Activated CD8-positive, alpha-beta memory T cell treated with anti-CD3 and anti-CD28 coated beads, Interleukin-2, amount 50 U/mL, for 4 hours (primary cell): Measurements from ENCODE around the gene S100A13.
A peak's percentile ranks its signal among the peaks of the same experiment; 100 is the strongest.
"Not testable (repeated sequence)": the region's sequence is repeated elsewhere in the genome, so short reads cannot be mapped to it uniquely, and the experiment has no call there.

ENCODE experiments used
- DNase-seq: peaks from one replicate; pipeline ENCODE4 v3.0.0-alpha.2; 2020

The S100A13 gene

DNA sequence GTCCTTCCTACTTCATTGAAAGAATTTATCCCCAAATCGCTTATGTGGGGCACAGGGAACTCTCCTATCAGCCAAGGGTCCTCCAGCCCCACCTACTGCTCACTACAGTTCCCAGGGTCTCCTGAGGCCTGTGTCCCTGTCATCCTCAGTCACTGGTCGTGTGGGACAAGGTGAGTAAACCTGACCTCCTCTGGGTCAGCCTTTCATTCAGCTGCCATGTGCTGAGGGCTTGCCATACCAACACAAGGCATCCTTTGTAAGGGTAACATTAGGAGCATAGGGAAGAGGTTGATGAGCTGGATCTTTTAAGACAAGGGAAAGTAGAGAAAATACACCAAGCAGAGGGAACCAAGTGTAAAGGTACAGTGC is 20.0 kb upstream of the S100A13 start:
- DNase-seq, result no peak

DNA sequence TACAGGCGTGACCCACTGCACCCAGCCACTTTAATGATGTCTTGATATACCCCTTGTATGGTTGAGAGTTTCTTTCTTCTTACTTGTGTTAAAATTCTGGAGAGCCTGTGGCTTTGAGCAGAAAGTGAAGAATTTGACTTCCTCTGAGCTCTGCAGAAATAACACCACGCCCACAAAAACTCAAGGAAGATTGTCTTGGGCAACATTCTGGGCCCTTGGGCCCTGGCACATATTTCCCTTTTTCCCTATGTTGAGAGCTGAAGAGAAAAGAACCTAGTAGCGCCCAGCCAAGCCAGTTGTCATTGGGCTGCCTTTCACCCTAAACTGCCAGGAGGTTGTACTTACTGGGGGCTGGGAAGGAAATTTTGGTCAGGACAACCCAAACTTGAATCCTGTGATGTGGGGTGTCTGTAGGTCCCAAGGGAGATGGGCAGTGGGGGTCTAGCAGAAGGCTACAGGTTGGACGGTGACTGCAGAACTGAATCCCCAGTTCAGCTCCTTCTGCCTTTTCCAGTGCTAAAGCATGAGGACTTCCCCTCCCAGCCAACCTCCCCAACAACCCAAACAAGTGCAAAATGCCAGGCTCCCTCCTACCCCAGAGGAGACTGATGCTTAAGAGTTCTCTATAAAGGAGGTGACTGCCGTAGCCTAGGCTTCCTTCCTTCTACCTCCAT is 19.5 kb upstream of the S100A13 start:
- DNase-seq, result no peak

GRCh38 chr1:153643816-153644215 is 16.5 kb upstream of the S100A13 start:
- DNase-seq, result no peak

- no peak for DNase-seq
These were observed 15.8 kb upstream of the S100A13 start for GRCh38 chr1:153643100-153643499.

DNA sequence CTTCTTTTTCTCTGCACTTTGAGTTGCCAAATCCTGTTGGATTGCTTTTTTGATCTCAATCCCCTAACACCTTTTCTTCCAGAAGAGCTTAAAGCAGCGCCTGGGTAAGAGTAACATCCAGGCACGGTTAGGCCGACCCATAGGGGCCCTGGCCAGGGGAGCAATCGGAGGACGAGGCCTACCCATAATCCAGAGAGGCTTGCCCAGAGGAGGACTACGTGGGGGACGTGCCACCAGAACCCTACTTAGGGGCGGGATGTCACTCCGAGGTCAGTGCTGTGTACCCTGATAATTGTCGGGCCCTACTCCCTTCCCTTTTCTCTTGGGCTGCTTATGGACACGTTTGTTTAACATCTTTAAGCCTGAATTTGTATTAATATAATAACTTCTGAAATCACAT is 14.9 kb upstream of the S100A13 start:
- DNase-seq, result no peak

DNA sequence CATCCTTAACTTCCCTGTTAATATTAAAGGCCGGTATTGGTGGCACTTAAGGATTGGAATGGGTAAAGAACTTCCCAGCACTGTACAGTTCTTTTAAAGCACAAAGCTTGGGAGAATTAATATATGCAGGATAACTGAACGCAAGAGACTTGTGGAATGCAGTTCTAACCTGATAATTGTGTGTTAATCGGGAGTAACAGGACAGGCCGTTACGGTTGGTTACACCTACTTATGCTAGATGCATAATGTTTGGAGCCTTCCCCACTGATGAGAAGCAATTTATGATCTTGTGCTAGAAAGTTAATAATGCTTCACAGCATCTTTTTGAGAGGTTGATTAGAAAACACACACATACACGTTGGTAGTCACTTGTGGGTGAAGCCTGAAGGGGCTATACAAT is 13.6 kb upstream of the S100A13 start:
- no peak for DNase-seq

GRCh38 chr1:153640213-153640612 is 12.9 kb upstream of the S100A13 start:
- DNase-seq, result not testable (repeated sequence)

- DNase-seq, result no peak
These were observed 12.0 kb upstream of the S100A13 start for GRCh38 chr1:153639280-153639679.

- DNase-seq, result no peak
These were observed 11.0 kb upstream of the S100A13 start for GRCh38 chr1:153638261-153638660.

DNA sequence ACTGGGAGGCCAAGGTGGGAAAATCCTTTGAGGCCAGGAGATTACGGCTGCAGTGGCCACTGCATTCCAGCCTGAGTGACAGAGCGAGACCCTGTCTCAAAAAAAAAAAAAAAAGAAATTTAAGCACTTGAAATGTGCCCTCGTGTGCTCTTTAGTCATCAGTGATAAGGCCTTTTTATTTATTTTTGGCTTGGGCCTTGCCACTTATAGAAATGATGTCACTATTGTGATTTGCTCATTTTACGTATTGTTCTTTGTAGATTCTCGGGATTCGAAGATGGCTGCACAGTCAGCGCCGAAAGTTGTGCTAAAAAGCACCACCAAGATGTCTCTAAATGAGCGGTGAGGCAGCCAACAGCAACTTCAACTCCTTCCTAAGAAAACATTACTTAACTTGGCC is 9.0 kb upstream of the S100A13 start:
- no peak for DNase-seq

- no peak for DNase-seq
These were observed 8.6 kb upstream of the S100A13 start for GRCh38 chr1:153635872-153636271.

DNA sequence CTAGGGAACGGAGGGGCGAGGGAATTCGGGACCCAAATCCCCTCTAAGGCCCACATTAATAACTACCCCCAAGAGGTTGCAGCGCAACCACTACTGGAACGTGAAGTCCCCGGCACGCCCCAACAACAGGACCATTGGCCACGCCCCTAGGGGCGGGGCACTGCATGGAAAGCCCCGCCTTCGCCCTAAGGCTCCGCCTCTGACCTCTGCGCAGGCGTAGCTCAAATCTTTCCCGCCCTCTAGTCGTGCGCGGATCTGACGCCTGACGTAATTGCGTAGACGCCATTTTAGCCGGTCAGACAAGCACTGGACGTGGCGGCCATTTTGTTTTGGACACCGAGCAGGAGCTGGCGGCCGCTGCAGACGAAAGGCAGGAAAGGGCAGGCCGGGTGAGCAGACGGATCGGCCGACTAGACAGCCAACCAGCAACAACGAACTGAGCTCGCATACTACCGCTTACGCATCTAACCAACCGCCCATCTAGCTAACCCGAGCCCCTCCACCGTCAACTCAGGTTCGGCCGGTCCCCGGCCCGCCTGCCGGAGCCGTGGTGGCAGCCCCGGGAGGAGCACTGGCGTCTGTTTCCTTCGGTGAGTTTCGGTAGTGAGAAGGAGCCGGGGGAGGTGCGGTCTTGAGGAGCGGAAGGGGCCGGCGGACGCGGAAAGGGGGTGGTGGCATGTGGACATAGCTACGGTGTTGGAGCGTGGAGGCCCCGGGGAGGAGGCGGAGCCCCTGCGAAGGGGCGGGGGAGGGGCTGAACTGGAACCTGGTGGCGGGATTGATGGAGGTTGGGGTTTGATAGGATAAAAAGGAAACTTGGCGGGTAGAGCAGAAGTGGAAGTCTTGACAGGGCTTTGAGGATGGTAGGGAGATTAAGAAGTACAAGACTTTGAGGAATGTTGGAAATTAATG is 6.7 kb upstream of the S100A13 start, which contains the start of gene CHTOP:
Gene CHTOP (plus strand): TSS at position 313 of the 912 bp plus-strand sequence. CDS start 2,523 bp downstream, outside the sequence.
- DNase-seq, result peak; percentile 95

- DNase-seq, result no peak
These were observed 6.0 kb upstream of the S100A13 start for GRCh38 chr1:153633161-153633753.

DNA sequence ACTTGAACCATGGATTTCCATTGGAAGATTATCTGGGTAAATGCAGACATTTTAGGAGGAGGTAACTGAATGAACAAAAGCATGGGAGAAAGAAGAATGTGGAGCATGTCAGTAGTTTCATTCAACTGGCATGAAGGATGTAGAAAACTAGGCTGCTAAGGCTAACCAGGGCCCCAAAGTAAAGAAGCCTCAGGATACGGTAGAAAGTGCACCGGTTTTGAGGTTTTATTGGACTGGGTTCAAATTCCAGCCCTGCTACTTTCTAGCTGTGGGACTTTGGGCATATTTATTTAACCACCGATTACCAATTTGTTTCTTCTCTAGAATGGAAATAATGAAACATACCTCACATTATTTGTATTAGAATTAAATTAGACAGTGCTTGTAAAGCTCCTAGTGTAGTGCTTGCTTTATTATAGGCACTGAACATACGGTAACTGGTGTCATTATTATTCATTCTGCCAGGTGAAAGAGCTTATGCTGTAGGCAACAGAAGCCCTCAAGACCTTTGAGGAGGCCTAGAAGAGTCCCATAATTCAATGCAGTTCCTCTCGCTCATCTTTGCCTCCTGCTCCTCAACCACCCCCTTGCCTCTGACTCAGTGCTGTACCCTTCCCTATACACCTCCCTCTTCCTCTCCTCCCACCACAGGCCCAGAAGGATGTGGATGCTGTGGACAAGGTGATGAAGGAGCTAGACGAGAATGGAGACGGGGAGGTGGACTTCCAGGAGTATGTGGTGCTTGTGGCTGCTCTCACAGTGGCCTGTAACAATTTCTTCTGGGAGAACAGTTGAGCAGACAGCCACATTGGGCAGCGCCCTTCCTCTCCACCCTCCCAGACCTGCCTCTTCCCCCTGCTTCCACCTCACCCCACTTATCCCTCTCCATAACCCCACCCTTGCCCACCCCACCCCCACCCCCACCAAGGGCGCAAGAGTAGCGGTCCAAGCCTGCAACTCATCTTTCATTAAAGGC is 4.0 kb upstream of the S100A13 start:
- DNase-seq, result no peak

DNA sequence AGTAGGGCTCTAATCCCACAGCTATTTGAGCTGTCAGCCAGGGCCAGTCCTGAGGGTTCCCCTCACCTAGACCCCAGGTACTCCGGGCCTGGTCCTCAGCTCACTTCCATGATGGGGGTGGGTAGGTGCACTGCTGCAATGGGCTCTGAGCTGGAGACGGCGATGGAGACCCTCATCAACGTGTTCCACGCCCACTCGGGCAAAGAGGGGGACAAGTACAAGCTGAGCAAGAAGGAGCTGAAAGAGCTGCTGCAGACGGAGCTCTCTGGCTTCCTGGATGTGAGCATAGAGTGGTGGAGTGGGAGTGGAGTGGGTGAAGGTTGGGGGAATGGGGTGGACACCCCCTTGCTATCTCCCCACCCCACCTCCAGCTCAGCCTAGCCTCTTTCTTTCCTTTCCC is 3.1 kb upstream of the S100A13 start:
- no peak for DNase-seq

GRCh38 chr1:153629971-153630370 is 2.7 kb upstream of the S100A13 start:
- DNase-seq, result no peak

GRCh38 chr1:153629343-153629665 is 2.0 kb upstream of the S100A13 start:
- DNase-seq, result no peak

DNA sequence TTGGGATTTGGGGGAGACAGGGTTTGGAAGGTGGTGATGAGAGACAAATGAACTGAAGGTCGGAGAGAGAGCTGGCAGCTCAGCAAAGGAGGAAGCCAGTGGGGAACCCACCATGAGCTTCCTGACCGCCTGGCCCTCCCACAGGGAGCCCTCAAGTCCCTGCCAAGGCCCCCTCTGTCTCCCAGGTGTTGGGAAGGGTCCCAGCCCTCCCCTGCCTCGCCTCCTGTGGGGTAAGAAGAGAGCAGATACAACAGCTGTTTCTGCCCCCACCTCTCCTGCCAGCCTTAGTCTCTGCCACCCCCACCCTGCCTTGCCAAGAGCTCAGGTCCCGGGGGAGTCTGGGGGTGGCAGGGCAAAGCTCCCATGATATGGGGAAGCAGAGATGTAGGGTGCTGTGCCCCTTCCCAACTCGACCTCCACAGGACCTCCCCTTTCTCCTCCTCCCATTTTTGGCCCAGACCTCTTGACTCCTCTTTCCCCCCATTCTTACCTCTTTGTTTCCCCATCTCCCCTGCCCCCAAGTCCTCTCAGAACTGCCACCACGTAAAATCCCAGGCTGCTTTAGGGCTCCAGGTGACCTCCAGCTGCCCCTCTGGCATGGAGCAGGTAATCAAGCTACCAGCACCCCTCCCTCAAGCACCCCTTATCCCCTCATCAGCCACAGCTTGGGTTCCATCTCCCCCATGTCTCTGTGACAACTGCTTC is 1.5 kb upstream of the S100A13 start:
- no peak for DNase-seq

GRCh38 chr1:153627715-153628626 is 666 bp upstream of the S100A13 start, which contains the start of gene S100A1:
Gene S100A1 (plus strand): TSS chr1:153628434. CDS start chr1:153630522, 2,088 bp downstream.
- no peak for DNase-seq

GRCh38 chr1:153626477-153626903 is 815 bp downstream of the S100A13 start:
- no peak for DNase-seq
